ENCODE data around the gene COPB2.
A peak's percentile ranks its signal among the peaks of the same experiment; 100 is the strongest.

The COPB2 gene

GRCh38 chr3:139342054-139342453, 47.4 kb downstream of the COPB2 start:
- H4K20me1 ChIP-seq (ENCODE audit: insufficient read depth, low read length) = no peaks in the 10 kb centered on the region
- H3K4me3 ChIP-seq (ENCODE audit: low read depth in 1 of 2, low read length in 2 of 2) = no peak overlapping the region
- no peaks in the 10 kb centered on the region for H3K9me3 ChIP-seq (ENCODE audit: insufficient read depth, low read length, severe bottlenecking)
- no peak overlapping the region for H3K4me2 ChIP-seq (ENCODE audit: insufficient read depth, low read length)
- H3K27me3 ChIP-seq (ENCODE audit: insufficient read depth, low read length, poor library complexity) = no peaks in the 10 kb centered on the region
- no peak overlapping the region for H3K9ac ChIP-seq (ENCODE audit: low read depth, low read length)
- H3K27ac ChIP-seq (ENCODE audit: low read length) = no peak overlapping the region
- peak overlapping the region; percentile 79; the same call in 1 of the 2 replicates for H2AFZ ChIP-seq (ENCODE audit: low read depth, low read length)
- peaks cover 5% of the 10 kb centered on the region for H3K36me3 ChIP-seq (ENCODE audit: insufficient read depth, low read length)
- TF ChIP-seq CTCF (IDR thresholded peaks at IDR 0.05; ENCODE audit: borderline replicate concordance, extremely low read depth, low read length, poor library complexity, severe bottlenecking) (no peak), EZH2 (IDR thresholded peaks at IDR 0.05; ENCODE audit: borderline replicate concordance, low read depth, low read length, severe bottlenecking) (no peak)
- ATAC-seq (ENCODE audit: insufficient read depth, low read depth) (no peak), DNase-seq (no peak)
- H3K79me2 ChIP-seq (ENCODE audit: insufficient read depth, low read length) = peaks cover 23% of the 10 kb centered on the region
- H3K4me1 ChIP-seq (ENCODE audit: insufficient read depth, low read length) = peaks cover 24% of the 10 kb centered on the region

- Histone ChIP-seq H3K4me3 (ENCODE audit: low read depth in 1 of 2, low read length in 2 of 2) (no peak overlapping the region), H3K36me3 (ENCODE audit: insufficient read depth, low read length) (no peaks in the 10 kb centered on the region; the same call in 1 of the 2 replicates), H3K27me3 (ENCODE audit: insufficient read depth, low read length, poor library complexity) (no peaks in the 10 kb centered on the region), H3K4me2 (ENCODE audit: insufficient read depth, low read length) (no peak overlapping the region), H3K4me1 (ENCODE audit: insufficient read depth, low read length) (peaks cover 19% of the 10 kb centered on the region), H4K20me1 (ENCODE audit: insufficient read depth, low read length) (no peaks in the 10 kb centered on the region), H3K79me2 (ENCODE audit: insufficient read depth, low read length) (peaks cover 19% of the 10 kb centered on the region), H3K27ac (ENCODE audit: low read length) (no peak overlapping the region), H3K9me3 (ENCODE audit: insufficient read depth, low read length, severe bottlenecking) (no peaks in the 10 kb centered on the region), H2AFZ (ENCODE audit: low read depth, low read length) (no peak overlapping the region), H3K9ac (ENCODE audit: low read depth, low read length) (no peak overlapping the region)
- TF ChIP-seq CTCF (IDR thresholded peaks at IDR 0.05; ENCODE audit: borderline replicate concordance, extremely low read depth, low read length, poor library complexity, severe bottlenecking) (no peak), EZH2 (IDR thresholded peaks at IDR 0.05; ENCODE audit: borderline replicate concordance, low read depth, low read length, severe bottlenecking) (no peak)
- ATAC-seq (ENCODE audit: insufficient read depth, low read depth) = no peak
- no peak for DNase-seq
Observed at GRCh38 chr3:139340784-139341183, 48.7 kb downstream of the COPB2 start.

- Histone ChIP-seq H3K27me3 (ENCODE audit: insufficient read depth, low read length, poor library complexity) (no peaks in the 10 kb centered on the region), H3K9me3 (ENCODE audit: insufficient read depth, low read length, severe bottlenecking) (no peaks in the 10 kb centered on the region), H2AFZ (ENCODE audit: low read depth, low read length) (no peak overlapping the region), H3K4me3 (ENCODE audit: low read depth in 1 of 2, low read length in 2 of 2) (no peak overlapping the region), H3K27ac (ENCODE audit: low read length) (no peak overlapping the region), H3K79me2 (ENCODE audit: insufficient read depth, low read length) (peaks cover 5% of the 10 kb centered on the region), H3K4me1 (ENCODE audit: insufficient read depth, low read length) (peaks cover 5% of the 10 kb centered on the region; the same call in 1 of the 2 replicates), H4K20me1 (ENCODE audit: insufficient read depth, low read length) (no peaks in the 10 kb centered on the region), H3K36me3 (ENCODE audit: insufficient read depth, low read length) (no peaks in the 10 kb centered on the region; the same call in 1 of the 2 replicates), H3K4me2 (ENCODE audit: insufficient read depth, low read length) (no peak overlapping the region), H3K9ac (ENCODE audit: low read depth, low read length) (no peak overlapping the region)
- DNase-seq (no peak), ATAC-seq (ENCODE audit: insufficient read depth, low read depth) (no peak)
- TF ChIP-seq CTCF (IDR thresholded peaks at IDR 0.05; ENCODE audit: borderline replicate concordance, extremely low read depth, low read length, poor library complexity, severe bottlenecking) (no peak), EZH2 (IDR thresholded peaks at IDR 0.05; ENCODE audit: borderline replicate concordance, low read depth, low read length, severe bottlenecking) (no peak)
Observed at GRCh38 chr3:139339219-139339906, 50.1 kb downstream of the COPB2 start.

All from DND-41 (cell line).